Colon (tissue), 2 donors: ENCODE data around the gene SUCO.

Experiments used
- FAIRE-seq: peaks from 2 replicates; lab custom pipeline; 2012; peaks lifted over from hg19 to GRCh38; lab: Jason Lieb, UNC
- donor health status: control.
- donor health status: control.

Gene SUCO

GRCh38 chr1:172517081-172517480 is 15.9 kb upstream of the SUCO start:
- no peak for FAIRE-seq

- FAIRE-seq, result no peak
Measured at GRCh38 chr1:172517545-172517944, 15.4 kb upstream of the SUCO start.

DNA sequence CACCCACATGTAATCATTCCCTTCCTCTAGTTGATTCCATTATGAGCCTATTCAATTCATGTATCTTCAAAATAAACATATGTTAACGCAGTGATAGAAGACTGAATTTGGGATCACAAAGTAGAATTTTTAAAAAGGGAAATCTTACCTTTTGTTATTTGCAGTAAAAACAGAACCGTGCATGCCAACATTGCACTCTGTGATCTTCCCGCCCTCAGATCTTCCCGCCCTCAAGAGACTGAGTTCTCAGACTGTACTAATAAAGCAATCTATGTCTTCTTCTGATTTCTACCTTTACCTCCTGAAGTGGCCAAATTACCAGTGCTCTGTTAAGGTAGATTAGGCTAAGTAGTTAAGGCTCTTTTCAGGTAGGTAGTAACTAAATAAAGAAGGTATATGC is 3.6 kb upstream of the SUCO start:
- FAIRE-seq, result no peak

GRCh38 chr1:172530000-172530399 is 3.0 kb upstream of the SUCO start:
- no peak for FAIRE-seq

GRCh38 chr1:172531412-172532182 is 1.4 kb upstream of the SUCO start:
- FAIRE-seq, result no peak

- FAIRE-seq, result no peak
Measured at GRCh38 chr1:172532183-172532699, 709 bp upstream of the SUCO start.

- FAIRE-seq, result no peak
Measured at GRCh38 chr1:172533513-172534151, 682 bp downstream of the SUCO start.

DNA sequence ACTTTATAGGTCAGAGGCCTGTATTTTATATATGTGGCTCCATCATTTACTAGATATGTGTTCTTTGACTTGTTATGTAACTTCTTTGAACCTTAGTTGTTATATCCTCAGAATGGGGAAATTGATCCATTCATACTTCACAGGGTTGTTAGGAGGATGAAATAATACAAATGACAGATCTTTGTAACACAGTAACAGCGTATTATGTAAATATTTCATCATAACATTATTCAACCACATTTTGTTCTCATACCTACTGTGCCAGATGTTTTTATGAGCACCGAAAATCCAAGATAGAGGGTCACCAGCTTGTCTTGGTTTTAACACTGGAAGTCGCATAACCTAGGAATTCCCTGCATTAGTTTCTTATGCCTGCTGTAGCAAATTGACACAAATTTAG is 3.3 kb downstream of the SUCO start:
- FAIRE-seq, result no peak

DNA sequence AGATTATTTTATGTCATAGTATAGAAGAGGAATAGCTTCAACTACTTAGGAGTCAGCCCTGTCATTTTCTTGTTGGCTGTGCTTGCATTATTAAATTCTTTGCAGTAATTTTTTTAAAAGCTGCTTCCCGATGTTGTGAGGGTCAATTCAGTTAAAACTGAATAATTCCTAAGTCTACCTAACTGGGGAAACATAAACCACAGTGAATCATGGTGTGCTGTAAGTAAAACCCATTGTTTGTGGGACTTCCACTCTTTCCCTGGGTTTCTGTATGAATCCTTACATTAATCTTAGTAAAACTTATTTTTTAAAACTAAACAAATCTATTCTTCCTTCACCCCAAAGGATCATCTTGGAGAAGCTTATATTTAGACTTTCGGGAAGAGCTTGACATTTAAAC is 4.4 kb downstream of the SUCO start:
- FAIRE-seq, result no peak

DNA sequence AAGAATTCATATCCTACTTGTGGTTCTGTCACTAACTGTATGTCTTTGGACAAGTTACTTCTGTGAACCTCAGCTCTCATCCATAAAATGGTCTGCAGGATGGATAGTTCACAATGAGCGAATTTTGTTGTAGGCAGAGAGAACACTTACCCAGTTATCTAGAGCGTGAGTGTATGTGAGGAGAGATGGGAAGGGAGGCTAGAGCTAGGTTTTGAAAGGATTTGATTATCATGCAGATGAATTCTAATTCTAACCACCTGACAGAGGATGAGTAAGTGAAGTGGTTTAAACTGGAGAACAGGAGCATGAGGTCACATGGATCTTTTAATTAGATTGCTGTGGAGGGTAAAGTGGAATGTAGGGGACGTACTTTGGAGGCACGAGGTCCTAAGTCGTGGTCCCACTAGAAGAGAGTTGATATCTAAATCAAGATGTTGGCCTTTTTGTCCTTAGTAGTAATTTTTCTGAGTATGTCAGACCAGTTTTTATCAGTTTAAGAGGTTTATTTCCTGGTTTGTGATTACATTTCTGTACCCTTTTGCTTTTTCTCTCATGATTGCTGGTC is 5.0 kb downstream of the SUCO start:
- FAIRE-seq, result no peak

GRCh38 chr1:172540635-172541034 is 7.7 kb downstream of the SUCO start:
- no peak for FAIRE-seq

GRCh38 chr1:172544481-172545104 is 11.6 kb downstream of the SUCO start:
- no peak for FAIRE-seq

DNA sequence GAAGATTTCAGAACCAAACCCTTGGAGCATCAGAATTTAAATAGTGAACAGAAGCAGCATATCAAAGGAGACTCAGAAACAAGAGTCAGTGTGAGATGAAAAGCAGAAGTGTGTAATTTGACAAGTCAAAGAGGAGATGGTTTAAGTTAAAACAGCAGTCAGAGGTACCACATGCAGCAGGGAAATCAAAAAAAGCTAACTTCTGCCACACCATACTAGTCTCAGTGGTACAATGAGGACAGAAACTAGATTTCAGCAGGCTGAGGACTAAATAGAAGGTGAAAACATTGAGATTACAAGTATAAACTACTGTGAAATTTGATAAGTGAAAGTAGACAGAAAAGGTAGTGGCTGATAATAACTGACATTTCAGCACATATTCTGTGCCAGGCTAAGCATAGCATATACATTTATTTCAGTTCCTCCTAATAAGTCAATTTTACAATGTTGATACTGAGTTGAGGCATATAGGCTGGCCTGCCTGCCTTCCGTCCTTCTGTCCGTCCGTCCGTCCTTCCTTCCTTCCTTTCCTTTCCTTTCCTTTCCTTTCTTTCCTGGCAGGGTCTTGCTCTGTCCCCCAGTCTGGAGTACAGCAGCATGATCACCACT is 12.6 kb downstream of the SUCO start:
- FAIRE-seq, result no peak

DNA sequence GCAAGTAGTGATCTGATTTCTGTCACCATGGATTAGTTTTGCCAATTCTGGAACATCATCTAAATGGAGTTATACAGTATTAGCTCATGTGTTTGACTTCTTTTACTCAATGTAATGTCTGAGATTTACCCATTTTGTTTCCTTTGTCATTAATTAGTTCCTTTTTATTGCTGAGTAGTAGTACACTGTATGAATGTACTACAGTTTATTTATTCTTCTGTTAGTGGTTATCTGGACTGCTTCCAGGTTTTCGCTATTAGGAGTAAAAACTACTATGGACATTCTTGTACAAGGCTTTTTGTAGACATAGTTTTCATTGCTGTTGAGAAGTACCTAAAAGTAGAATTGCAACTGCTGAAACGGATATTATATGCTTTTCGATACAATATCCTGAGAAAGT is 14.1 kb downstream of the SUCO start:
- FAIRE-seq, result no peak

- FAIRE-seq, result no peak
Measured at GRCh38 chr1:172549621-172550280, 16.8 kb downstream of the SUCO start.

DNA sequence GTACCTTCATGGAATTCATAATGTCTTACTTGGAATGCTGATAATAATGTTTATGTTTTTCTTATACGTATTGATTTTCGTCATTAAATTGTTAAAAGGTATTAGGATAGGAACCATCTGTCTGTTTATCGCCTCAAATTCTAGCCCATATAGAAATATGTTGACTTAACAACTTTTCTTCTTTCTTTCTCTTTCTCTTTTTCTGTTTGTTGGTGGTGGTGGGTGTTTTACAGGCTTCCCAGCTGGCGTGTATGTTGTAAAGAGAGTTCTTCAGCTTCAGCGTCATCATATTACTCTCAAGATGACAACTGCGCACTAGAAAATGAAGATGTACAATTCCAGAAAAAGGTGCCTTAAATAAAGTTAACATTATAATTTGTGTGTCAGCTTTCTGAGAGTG is 18.3 kb downstream of the SUCO start:
- FAIRE-seq, result no peak

GRCh38 chr1:172554915-172555314 is 22.0 kb downstream of the SUCO start:
- FAIRE-seq, result no peak

DNA sequence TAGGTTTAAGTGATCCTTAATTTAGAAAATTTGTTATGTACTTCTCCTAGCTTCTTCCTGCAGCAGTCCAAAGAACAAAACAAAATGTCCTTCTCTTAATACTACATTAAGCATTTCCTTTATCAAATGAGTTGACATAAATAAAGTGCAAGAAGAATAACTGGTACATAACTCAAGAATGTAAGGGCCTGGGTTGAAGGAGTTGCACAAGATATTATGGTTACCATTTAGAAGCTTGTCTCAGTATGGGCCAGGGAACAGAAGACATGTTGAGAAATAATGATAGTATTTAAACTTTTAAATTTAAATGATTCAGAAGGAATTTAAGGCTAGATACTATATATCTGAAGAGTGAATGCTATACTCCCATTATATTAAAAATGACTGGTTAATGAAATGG is 23.5 kb downstream of the SUCO start:
- FAIRE-seq, result no peak

GRCh38 chr1:172557270-172557669 is 24.3 kb downstream of the SUCO start:
- FAIRE-seq, result no peak

- FAIRE-seq, result no peak
Measured at GRCh38 chr1:172559572-172560210, 26.7 kb downstream of the SUCO start.

- FAIRE-seq, result no peak
Measured at GRCh38 chr1:172561252-172561651, 28.3 kb downstream of the SUCO start.
